LNCaP clone FGC (cell line): Measurements from ENCODE around the gene GNA12.

ENCODE experiments used
- DNase-seq: peaks from one replicate; pipeline ENCODE4 v3.0.0-alpha.2; 2011; ENCODE audit warnings: low read depth
- H3K4me3 ChIP-seq: 2 replicates; pipeline ENCODE4 v1.5.1; 2011; ENCODE audit warnings: mild to moderate bottlenecking, low read depth, low read length, control low read depth
- TF ChIP-seq, protein P1 (sequence below): IDR thresholded peaks from 2 replicates; pipeline ENCODE4 v1.5.1; 2012; ENCODE audit warnings: mild to moderate bottlenecking; ENCODE audit not compliant: control insufficient read depth, insufficient read depth; ENCODE audit errors: extremely low read depth

GNA12 gene

DNA sequence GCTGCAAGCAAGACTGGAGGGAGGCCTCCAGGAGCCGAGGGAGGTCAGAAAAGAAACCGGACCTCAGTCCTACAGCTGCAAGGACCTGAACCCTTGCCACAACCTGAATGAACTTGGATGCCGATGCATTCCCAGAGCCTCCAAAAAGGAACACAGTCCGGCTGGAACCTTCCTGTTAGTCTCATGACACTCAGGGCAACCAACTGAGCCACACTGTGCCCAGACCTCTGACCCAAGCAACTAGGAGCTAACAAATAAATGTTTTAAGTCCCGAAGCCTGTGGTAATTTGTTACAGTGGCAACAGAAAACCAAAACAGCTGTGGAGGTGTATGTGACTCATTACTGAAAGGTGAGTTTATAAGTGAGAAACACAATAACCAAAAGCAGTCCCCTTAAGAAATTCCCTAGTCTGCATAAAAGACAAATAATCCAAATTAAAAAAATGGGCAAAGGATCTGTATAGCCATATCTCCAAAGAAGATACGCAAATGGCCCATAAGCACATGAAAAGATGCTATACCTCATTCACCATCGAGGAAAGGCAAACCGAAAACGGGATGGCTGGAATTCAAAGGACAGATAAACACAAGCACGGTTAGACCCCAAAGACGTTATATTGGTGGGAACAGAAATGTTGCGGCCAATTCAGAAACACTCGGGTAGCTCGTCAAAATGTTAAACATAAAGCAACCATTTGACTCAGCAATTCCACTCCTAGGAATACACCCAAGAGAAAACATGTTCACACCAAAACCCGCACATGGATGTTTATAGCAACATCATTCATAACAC lies 24.8 kb downstream of the GNA12 start:
- no peak overlapping the region for H3K4me3 ChIP-seq
- TF ChIP-seq, protein P1, sequence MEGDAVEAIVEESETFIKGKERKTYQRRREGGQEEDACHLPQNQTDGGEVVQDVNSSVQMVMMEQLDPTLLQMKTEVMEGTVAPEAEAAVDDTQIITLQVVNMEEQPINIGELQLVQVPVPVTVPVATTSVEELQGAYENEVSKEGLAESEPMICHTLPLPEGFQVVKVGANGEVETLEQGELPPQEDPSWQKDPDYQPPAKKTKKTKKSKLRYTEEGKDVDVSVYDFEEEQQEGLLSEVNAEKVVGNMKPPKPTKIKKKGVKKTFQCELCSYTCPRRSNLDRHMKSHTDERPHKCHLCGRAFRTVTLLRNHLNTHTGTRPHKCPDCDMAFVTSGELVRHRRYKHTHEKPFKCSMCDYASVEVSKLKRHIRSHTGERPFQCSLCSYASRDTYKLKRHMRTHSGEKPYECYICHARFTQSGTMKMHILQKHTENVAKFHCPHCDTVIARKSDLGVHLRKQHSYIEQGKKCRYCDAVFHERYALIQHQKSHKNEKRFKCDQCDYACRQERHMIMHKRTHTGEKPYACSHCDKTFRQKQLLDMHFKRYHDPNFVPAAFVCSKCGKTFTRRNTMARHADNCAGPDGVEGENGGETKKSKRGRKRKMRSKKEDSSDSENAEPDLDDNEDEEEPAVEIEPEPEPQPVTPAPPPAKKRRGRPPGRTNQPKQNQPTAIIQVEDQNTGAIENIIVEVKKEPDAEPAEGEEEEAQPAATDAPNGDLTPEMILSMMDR, result no peak
- no peak for DNase-seq

DNA sequence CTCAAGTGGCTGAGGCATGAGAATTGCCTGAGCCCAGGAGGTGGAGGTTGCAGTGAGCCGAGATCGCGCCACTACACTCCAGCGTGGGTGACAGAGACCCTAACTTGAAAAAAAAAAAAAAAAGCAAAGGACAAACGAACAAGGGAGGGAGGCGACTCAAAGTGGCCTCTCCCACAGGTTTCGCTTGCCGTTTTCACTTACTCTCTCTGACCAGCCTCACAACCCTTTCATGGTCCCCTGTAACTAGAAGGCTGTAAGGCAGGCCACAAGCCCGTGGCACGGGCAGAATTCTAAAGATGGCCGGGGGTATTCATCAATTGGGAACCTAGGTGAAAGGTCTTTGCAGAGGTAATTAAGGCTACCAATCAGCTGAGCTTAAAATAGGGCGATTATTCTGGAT lies 25.5 kb downstream of the GNA12 start:
- DNase-seq, result no peak
- TF ChIP-seq, protein P1, result no peak
- no peak overlapping the region for H3K4me3 ChIP-seq

DNA sequence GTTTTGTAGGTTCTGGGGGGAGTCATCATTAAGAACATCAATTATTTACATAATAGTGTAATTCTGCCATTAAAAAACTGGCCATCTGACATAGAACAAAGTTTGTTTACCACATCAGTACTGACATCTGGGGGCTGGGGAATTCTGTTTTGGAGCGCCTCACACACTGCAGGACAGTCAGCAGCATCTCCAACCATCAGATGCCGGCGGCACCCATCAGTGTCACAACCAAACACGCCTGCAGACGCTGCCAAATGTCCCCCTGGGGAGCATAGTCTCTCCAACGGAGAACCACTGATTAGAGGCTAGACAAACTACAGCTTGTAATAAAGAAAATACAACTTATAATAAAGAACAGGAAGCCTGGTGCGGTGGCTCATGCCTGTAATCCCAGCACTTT lies 26.0 kb downstream of the GNA12 start:
- H3K4me3 ChIP-seq, result no peak overlapping the region
- TF ChIP-seq, protein P1, result no peak
- no peak for DNase-seq

DNA sequence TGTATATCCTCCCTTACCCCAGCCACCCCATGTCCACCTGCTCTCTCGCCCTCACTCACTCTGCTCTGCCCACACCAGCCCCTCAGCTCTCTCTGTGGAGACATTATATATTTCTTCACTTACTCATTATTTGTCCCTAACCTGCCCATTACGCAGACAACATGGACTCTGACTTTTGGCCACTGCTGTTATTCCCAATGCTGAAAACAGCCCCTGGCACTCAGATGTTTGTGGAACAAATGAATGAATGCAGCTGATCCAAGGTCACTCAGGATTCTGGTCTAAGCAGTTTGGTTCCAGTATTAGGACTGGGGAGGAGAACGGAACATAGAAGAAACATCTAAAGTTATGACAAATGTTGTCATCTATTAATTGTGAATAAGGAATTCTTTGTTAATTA lies 26.7 kb downstream of the GNA12 start:
- TF ChIP-seq, protein P1, result no peak
- no peak overlapping the region for H3K4me3 ChIP-seq
- no peak for DNase-seq

DNA sequence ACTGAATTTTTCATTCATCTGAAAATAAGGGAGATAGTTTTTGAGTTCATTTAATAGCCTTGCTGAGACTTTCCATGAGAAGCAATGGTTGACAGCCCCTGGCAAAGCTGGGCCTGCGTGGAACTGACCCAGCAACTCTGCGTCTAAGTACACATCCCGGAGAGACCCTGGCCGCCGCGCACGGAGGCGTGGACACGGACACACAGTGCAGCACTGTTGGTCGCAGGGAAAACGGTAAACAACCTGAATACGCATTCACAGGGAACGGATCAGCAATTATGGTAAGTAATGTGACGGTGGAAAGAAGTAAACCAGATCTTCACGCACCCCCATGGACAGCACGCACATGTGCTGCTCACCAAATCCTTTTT lies 28.2 kb downstream of the GNA12 start:
- no peak overlapping the region for H3K4me3 ChIP-seq
- TF ChIP-seq, protein P1, result no peak
- no peak for DNase-seq

DNA sequence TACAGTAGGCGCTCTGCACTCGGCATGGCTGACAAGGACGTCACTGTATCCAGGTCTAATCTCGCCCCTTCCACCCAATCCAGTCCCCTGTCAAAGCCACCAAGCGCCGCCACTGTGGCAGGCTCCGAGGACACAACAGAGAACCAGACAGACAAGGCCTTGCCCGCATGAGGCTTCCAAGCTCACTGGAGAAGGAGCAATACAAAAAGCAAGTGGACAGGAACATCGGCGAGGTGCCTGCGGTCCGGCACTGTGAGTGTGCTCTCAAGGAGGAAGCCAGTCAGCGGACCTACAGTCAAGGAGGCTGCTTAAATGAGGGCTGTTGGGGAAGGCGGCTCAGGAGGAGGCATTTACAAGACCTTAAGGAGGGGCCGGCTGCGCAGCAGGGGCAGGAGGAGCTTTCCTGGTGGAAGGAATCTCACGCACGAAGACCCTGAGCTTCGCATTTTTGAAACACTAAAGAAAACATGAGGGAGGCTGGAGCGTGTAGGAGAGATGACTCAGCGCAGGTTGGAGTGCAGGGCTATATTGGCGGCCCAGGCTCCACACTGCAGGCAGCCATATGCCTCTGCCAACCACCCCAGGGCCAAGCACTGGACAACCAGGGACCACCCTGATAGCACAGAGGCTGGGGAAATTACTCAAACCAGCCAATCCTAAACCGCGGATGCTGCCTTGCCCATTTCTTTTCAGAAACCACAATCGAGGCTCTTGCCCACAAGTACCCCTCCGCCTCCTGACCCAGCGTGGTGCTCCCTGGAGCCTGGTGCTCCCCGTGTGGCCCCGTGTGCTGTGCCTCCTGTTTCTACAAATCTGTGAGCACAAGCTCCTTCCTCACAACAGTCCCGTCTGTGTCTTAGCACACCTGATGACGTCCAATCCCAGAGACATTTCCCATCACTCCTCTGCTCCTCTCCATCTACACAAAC lies 28.9 kb downstream of the GNA12 start:
- no peak overlapping the region for H3K4me3 ChIP-seq
- no peak for DNase-seq
- TF ChIP-seq, protein P1, result no peak
